Upper lobe of right lung (tissue), 1 donor: ENCODE results near the gene CSTB. TPM values are rescaled to one million over a fixed set of nuclear protein-coding genes. Genes with fewer than 3 reads are reported as not detected.

Experiments
- ATAC-seq: fragments of 200-7000 bp; cut with Tn5 transposase; one replicate; pipeline ENCODE4 v1.9.1; 2020; ENCODE audit warnings: mild to moderate bottlenecking, moderate library complexity
- DNase-seq: peaks from one replicate; pipeline ENCODE4 v3.0.0-alpha.2; 2020
- H3K27ac ChIP-seq: fragments of 200-600 bp; one replicate; pipeline ENCODE4 v1.8.0; 2022
- H3K27me3 ChIP-seq: fragments of 200-600 bp; one replicate; pipeline ENCODE4 v1.8.0; 2022; ENCODE audit warnings: mild to moderate bottlenecking
- H3K36me3 ChIP-seq: fragments of 200-600 bp; one replicate; pipeline ENCODE4 v1.8.0; 2022
- H3K4me1 ChIP-seq: fragments of 200-600 bp; one replicate; pipeline ENCODE4 v1.8.0; 2022
- H3K4me3 ChIP-seq: fragments of 200-600 bp; one replicate; pipeline ENCODE4 v1.8.0; 2022; ENCODE audit warnings: mild to moderate bottlenecking
- H3K9me3 ChIP-seq: fragments of 200-600 bp; one replicate; pipeline ENCODE4 v1.8.0; 2022
- intact Hi-C: fragments of 100-400 bp; cut with DNase I; formaldehyde crosslinking; loops from one replicate; pipeline ENCODE4 v1.11.0; 2022
- total RNA-seq: library from RNA; stranded (reverse); fragmentation: NEBNext Ultra II Directional; extraction: Animal tissue kit (Norgen Biotek cat#: 25700); gene quantifications from one replicate; pipeline ENCODE4 v1.2.1, GENCODE V29; 2021
- TF ChIP-seq, protein P1 (sequence below): fragments of 200-600 bp; IDR thresholded peaks from one replicate; pipeline ENCODE4 v1.8.0; 2022; ENCODE audit warnings: antibody characterized with exemption
- donor health status: DM: no; HTN: yes; CAD: no; lungs with severe emphysema.

Gene CSTB
- total RNA-seq, 1 donor from 2014 or later = 148 TPM

DNA sequence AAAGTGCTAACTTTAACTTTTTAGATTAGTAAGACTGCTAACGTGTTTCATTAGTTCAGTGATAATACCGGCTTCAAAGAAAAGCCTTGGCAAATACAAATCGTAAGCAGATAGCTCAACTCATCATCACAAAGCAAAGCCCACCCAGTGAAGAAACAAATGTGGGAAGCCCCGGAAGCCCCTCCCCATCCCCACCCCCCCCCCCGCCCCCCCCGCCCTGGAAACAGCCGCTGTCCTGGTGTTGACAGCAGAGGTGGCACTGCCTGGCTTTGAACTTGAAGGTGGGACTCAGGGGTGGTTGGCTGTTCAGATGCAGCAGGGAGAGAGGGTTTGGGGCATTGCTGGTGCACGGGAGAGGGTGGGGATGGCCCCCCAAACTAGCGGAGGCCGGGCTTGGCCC is 43.0 kb downstream of the CSTB start:
- Histone ChIP-seq H3K27ac (no peak overlapping the region), H3K36me3 (peaks cover 16% of the 10 kb centered on the region), H3K27me3 (no peaks in the 10 kb centered on the region), H3K9me3 (no peaks in the 10 kb centered on the region), H3K4me1 (peaks cover 53% of the 10 kb centered on the region), H3K4me3 (no peak overlapping the region)
- intact Hi-C loops = no loop called here
- TF ChIP-seq, protein P1, sequence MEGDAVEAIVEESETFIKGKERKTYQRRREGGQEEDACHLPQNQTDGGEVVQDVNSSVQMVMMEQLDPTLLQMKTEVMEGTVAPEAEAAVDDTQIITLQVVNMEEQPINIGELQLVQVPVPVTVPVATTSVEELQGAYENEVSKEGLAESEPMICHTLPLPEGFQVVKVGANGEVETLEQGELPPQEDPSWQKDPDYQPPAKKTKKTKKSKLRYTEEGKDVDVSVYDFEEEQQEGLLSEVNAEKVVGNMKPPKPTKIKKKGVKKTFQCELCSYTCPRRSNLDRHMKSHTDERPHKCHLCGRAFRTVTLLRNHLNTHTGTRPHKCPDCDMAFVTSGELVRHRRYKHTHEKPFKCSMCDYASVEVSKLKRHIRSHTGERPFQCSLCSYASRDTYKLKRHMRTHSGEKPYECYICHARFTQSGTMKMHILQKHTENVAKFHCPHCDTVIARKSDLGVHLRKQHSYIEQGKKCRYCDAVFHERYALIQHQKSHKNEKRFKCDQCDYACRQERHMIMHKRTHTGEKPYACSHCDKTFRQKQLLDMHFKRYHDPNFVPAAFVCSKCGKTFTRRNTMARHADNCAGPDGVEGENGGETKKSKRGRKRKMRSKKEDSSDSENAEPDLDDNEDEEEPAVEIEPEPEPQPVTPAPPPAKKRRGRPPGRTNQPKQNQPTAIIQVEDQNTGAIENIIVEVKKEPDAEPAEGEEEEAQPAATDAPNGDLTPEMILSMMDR = no peak
- DNase-seq (no peak), ATAC-seq (no peak)

- Histone ChIP-seq H3K27me3 (no peaks in the 10 kb centered on the region), H3K27ac (peak overlapping the region; percentile 1), H3K9me3 (no peaks in the 10 kb centered on the region), H3K36me3 (peaks cover 9% of the 10 kb centered on the region), H3K4me3 (no peak overlapping the region), H3K4me1 (peaks cover 62% of the 10 kb centered on the region)
- intact Hi-C loops = no loop called here
- ATAC-seq (no peak), DNase-seq (peak; percentile 62)
- TF ChIP-seq, protein P1 = no peak
These were observed 44.0 kb downstream of the CSTB start for GRCh38 chr21:43731891-43732711.

- Histone ChIP-seq H3K9me3 (no peaks in the 10 kb centered on the region), H3K4me3 (no peak overlapping the region), H3K36me3 (peaks cover 9% of the 10 kb centered on the region), H3K27ac (peak overlapping the region; percentile 1), H3K4me1 (peaks cover 68% of the 10 kb centered on the region), H3K27me3 (no peaks in the 10 kb centered on the region)
- TF ChIP-seq, protein P1 = no peak
- no peak for ATAC-seq
- intact Hi-C loops = no loop called here
- DNase-seq = no peak
These were observed 44.6 kb downstream of the CSTB start for GRCh38 chr21:43731476-43731875.

- Histone ChIP-seq H3K36me3 (peaks cover 14% of the 10 kb centered on the region), H3K4me3 (peak overlapping the region; percentile 55), H3K4me1 (peaks cover 77% of the 10 kb centered on the region), H3K27me3 (no peaks in the 10 kb centered on the region), H3K9me3 (no peaks in the 10 kb centered on the region), H3K27ac (peak overlapping the region; percentile 89)
- intact Hi-C loops = no loop called here
- TF ChIP-seq, protein P1 = peak; percentile 35
- peak; percentile 98 for DNase-seq
- peak; percentile 88 for ATAC-seq
These were observed 47.4 kb downstream of the CSTB start for GRCh38 chr21:43728467-43729390.

DNA sequence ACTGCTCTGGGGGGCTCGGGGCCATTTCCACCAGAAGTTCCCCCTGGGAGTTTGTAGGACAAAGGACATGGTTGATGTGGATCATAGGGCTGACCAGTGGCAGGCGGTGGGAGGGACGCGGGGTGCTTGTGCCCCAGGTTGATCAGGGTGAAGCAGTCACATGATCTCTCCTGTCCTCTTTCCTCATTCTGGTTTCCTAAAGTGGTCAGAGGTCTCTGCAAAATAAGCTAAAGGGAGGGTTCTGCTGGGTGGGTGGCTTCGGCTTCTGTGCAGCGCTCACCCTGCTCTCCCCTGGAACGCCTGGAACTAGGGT is 48.0 kb downstream of the CSTB start:
- H3K27me3 ChIP-seq = no peaks in the 10 kb centered on the region
- TF ChIP-seq, protein P1 = no peak
- no peaks in the 10 kb centered on the region for H3K9me3 ChIP-seq
- peaks cover 72% of the 10 kb centered on the region for H3K4me1 ChIP-seq
- intact Hi-C loops = no loop called here
- H3K4me3 ChIP-seq = peak overlapping the region; percentile 55
- peaks cover 19% of the 10 kb centered on the region for H3K36me3 ChIP-seq
- ATAC-seq (peak; percentile 55), DNase-seq (peak; percentile 88)
- H3K27ac ChIP-seq = peak overlapping the region; percentile 89
